Psoas muscle (tissue), 8 donors: ENCODE measurements around the gene FBLN5. TPM values are rescaled to one million over a fixed set of nuclear protein-coding genes. Genes with fewer than 3 reads are reported as not detected.
A peak's percentile ranks its signal among the peaks of the same experiment; 100 is the strongest.

Experiments used
- ATAC-seq, 4 donors: fragments of 200-7000 bp; cut with Tn5 transposase; one replicate each; pipeline ENCODE4 v1.9.1; 2020; ENCODE audit warnings: moderate library complexity in 3 of 4, mild to moderate bottlenecking in 2 of 4
- DNase-seq, 2 donors: peaks; one replicate each; pipeline ENCODE4 v3.0.0-alpha.2; 2020
- H3K27ac ChIP-seq: fragments of 200-600 bp; one replicate; pipeline ENCODE4 v1.8.0; 2022
- H3K27me3 ChIP-seq, 3 donors: fragments of 200-600 bp in 1 of 3; one replicate each; pipeline versions ENCODE4 v1.6.1 to v1.8.0; 2013 to 2022; ENCODE audit warnings: low read length in 2 of 3, mild to moderate bottlenecking in 2 of 3, moderate library complexity in 1 of 3; ENCODE audit not compliant: insufficient read depth in 3 of 3
- H3K36me3 ChIP-seq, 2 donors: fragments of 200-600 bp in 1 of 2; one replicate each; pipeline versions ENCODE4 v1.6.1 to v1.8.0; 2013 to 2022; ENCODE audit warnings: low read depth in 1 of 2, mild to moderate bottlenecking in 1 of 2, moderate library complexity in 1 of 2; ENCODE audit not compliant: insufficient read depth in 1 of 2
- H3K4me1 ChIP-seq: fragments of 200-600 bp; one replicate; pipeline ENCODE4 v1.8.0; 2022
- H3K4me3 ChIP-seq: fragments of 200-600 bp; one replicate; pipeline ENCODE4 v1.8.0; 2022; ENCODE audit warnings: mild to moderate bottlenecking
- H3K9me3 ChIP-seq: fragments of 200-600 bp; one replicate; pipeline ENCODE4 v1.8.0; 2022
- CTCF ChIP-seq: fragments of 200-600 bp; IDR thresholded peaks from one replicate; pipeline ENCODE4 v1.8.0; 2022; ENCODE audit warnings: antibody characterized with exemption
- WGBS, 3 donors: extraction: QIAGEN DNeasy Blood & Tissue Kit; methylation state at CpG; one replicate each; pipeline versions ENCODE4 v1.1.6 to v1.1.7; 2013; 5-methylcytosine and 5-hydroxymethylcytosine counted together
- intact Hi-C, 2 donors: fragments of 100-400 bp; cut with DNase I; formaldehyde crosslinking; loops; one replicate each; pipeline versions ENCODE4 v1.11.0 to v1.14.2; 2022
- polyA plus RNA-seq, 3 donors: library from polyadenylated mRNA; stranded (reverse); fragments of 200-250 nt; gene quantifications; one replicate each; pipeline ENCODE4 v1.2.3, GENCODE V29; 2013
- total RNA-seq, 4 donors: library from RNA; stranded (reverse); fragmentation: NEBNext Ultra II Directional in 2 of 4; extraction: Animal tissue kit (Norgen Biotek cat#: 25700) in 2 of 4; gene quantifications; one replicate each; pipeline versions ENCODE4 v1.2.1 to v1.2.4, GENCODE V29; 2021 to 2023
- donor health status: healthy with polysubstance abuse.
- donor health status: DM: no; HTN: no; CAD: no; lungs with moderate emphysema.
- donor health status: Bipolar disorder and iron deficiency.
- donor health status: healthy.
- donor health status: DM: yes; HTN: yes; CAD: no.
- donor health status: DM: no; HTN: no; CAD: no.
- donor health status: DM: no; HTN: no; CAD: no.
- donor health status: DM: yes; HTN: yes; CAD: no.

FBLN5 gene
- total and polyA plus RNA-seq, 7 donors = 12.3 to 37.8 (median 16.7) TPM

- intact Hi-C loops = no loop called here
- TF ChIP-seq CTCF = no peak
- Histone ChIP-seq H3K4me3 (no peak overlapping the region), H3K27me3 (peaks cover 0 to 2% (median 0%) of the 10 kb centered on the region in 3 donors), H3K4me1 (no peaks in the 10 kb centered on the region), H3K27ac (no peak overlapping the region), H3K36me3 (no peaks in the 10 kb centered on the region), H3K9me3 (no peaks in the 10 kb centered on the region)
- WGBS, 3 donors = 21 to 30% (median 22%) methylated on average over 8 of the region's 8 CpGs
- no peak for DNase-seq
- peak in 3 of 4 donors; percentile 38 to 64 (median 63) for ATAC-seq
Measured at GRCh38 chr14:91858536-91859275, 88.8 kb downstream of the FBLN5 start.

- WGBS, 3 donors = 63 to 83% (median 74%) methylated on average over 2 of the region's 2 CpGs
- H3K9me3 ChIP-seq = no peaks in the 10 kb centered on the region
Measured at GRCh38 chr14:91857614-91858013, 89.9 kb downstream of the FBLN5 start.

GRCh38 chr14:91854327-91854934 lies 93.1 kb downstream of the FBLN5 start:
- TF ChIP-seq CTCF = no peak
- Histone ChIP-seq H3K4me1 (no peaks in the 10 kb centered on the region), H3K27ac (no peak overlapping the region), H3K27me3 (peaks cover 0 to 2% (median 0%) of the 10 kb centered on the region in 3 donors), H3K36me3 (no peaks in the 10 kb centered on the region), H3K4me3 (no peak overlapping the region), H3K9me3 (no peaks in the 10 kb centered on the region)
- intact Hi-C loops = no loop called here
- no peak for DNase-seq
- 67 to 71% (median 70%) methylated on average over 2 of the region's 2 CpGs for WGBS, 3 donors
- no peak for ATAC-seq

More at GRCh38 chr14:91857614-91858013, 89.9 kb downstream of the FBLN5 start:
- Histone ChIP-seq H3K4me1 (no peaks in the 10 kb centered on the region), H3K27ac (no peak overlapping the region), H3K27me3 (peaks cover 0 to 2% (median 0%) of the 10 kb centered on the region in 3 donors), H3K4me3 (no peak overlapping the region), H3K36me3 (no peaks in the 10 kb centered on the region)
- DNase-seq (no peak), ATAC-seq (no peak)
- no peak for TF ChIP-seq CTCF
- intact Hi-C loops = no loop called here

GRCh38 chr14:91851563-91851962 lies 95.9 kb downstream of the FBLN5 start:
- H3K36me3 ChIP-seq = no peaks in the 10 kb centered on the region
- WGBS, 3 donors = 39 to 48% (median 42%) methylated on average over 1 of the region's 1 CpG
- no peak overlapping the region for H3K4me3 ChIP-seq
- no peaks in the 10 kb centered on the region for H3K9me3 ChIP-seq
- intact Hi-C loops = no loop called here
- H3K27me3 ChIP-seq = no peaks in the 10 kb centered on the region
- DNase-seq (no peak), ATAC-seq (no peak)
- no peak overlapping the region for H3K27ac ChIP-seq
- no peaks in the 10 kb centered on the region for H3K4me1 ChIP-seq
- no peak for TF ChIP-seq CTCF
